T-helper 9 cell (primary cell): Measurements from ENCODE around the gene TLR9.

Experiments
- DNase-seq: peaks from one replicate; pipeline ENCODE4 v3.0.0-alpha.2; 2020

TLR9 gene

DNA sequence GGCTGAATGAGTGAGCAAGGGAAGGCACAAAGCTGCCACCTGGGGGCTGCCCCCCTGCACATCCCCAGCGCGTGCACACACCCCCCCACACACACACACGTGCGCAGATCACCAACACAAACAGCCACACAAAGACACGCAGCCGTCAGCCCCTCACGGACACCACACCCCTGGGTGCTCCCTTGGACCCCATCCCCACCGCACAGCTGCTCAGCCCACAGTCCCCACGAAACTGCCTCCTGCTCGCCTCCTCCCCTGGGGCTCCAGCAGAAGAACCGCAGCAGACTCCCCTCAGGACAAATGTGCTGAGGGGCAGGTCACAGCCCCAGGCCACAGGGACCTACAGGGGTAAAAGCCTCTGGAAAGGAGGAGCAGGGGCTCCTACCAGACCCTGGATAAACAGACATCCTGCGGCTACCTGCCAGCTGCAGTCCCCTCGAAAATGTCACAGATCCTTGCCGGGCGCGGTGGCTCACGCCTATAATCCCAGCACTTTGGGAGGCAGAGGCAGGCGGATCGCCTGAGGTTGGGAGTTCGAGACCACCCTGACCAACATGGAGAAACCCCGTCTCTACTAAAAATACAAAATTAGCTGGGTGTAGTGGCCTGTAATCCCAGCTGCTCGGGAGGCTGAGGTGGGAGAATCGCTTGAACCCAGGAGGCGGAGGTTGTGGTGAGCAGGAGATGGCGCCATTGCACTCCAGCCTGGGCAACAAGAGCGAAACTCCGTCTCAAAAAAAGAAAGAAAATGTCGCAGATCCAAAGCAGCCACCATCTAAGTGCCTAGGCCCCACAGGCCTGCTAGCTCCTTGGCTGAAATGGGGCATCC lies 7.0 kb upstream of the TLR9 start:
- no peak for DNase-seq

DNA sequence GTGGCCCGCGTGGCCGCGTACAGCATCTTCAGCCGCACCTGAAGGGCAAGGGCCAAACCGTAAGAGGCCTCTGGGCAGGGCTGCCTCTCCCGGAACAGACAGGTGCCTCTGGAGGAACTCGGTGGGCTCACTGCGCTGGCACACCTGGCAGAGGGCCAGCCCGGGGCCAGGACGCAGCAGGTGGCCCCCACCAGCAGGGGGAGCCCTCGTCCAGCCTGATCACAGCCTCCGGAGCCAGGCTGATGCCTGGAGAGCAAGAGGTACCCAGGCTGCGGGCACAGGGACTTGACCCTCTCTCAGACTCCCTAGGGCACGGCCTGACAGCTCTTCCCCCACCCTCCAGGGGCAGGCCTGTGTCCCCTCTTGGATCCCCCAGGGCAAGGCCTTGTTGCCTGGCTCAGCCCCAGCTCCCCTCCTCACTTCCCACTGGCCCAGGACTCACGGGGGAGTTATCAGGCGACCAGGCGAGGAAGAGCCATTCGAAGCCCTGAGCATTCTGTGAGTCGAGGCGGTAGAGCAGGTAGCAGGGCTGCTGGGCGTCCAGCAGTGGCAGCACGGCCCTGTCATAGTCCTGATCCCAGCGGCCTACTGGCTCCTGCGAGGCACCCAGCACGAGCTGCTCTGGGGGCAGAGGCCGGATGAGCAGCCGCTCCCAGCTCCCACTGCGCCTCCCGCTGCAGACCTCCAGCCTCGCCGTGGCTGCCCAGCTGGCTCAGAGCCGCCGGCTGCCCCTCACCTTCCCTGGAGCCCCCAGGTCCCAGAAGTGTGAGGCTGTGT lies 6.2 kb upstream of the TLR9 start:
- peak; percentile 97 for DNase-seq

DNA sequence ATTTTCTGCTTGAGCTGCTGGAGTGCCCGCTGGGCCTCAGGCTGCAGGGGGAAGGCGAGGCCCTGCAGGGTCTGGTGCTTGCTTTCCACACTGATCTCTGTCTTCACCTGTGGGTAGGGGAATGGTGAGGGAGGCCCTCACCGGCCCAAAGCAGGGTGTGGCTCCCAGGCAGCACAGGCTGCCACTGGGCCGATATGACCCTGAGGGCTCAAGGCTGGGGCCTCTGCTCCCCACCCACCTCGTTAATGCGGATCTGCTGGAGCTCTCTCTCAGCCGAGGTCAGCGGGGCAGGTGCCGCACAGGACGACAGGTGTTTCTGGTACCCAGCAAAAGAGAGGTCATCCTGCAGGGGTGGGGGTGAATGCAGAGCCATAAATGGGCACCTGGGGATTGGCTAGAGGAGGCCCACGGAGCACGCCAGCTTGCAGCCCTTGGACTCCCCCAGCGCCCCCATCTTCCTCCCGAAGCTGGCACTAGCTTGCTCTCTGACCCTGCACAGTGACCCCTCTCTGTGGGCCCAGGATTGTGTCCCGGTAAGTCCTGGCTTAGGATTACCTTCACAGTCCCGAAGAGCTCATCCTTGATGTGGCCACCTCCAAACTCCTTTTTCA lies 5.5 kb upstream of the TLR9 start:
- no peak for DNase-seq

DNA sequence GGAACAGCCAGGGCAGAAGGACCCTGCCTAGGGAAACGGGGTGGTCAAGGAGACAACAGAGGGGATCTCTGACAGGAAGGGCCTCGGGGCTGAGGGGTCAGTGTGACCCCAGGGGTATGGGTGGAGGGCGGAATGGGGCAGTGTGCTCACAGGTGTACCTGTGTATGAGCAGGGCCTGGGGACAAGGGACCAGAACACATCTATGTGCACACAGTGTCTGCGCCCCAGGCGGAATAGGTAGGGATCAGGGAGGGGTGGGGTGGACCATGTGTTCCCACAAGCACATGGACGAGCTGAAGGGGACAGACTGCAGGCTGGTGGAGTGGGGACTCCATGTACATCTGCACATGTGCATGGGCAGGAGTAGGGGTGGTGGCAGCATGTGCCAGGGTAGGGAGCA lies 5.0 kb upstream of the TLR9 start:
- no peak for DNase-seq

DNA sequence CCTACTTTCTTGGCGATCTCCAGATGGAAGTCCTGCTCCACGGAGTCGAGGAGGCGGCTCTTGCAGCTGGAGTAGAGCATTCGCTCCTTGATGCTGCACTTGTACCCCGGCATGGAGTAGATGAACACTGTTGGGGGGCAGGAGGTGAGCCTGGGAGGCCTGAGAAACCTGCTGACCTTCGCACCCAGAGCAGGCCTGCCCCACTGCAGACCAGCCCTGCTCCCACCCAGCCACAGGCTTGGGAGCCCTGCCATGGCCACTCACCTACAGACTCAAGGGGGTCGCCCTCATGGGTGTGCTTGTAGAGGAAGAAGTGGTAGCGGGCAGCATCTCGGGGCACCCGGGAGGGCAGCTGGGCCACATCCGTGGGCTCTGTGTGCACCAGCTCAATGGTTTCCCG lies 4.2 kb upstream of the TLR9 start:
- DNase-seq = no peak

DNA sequence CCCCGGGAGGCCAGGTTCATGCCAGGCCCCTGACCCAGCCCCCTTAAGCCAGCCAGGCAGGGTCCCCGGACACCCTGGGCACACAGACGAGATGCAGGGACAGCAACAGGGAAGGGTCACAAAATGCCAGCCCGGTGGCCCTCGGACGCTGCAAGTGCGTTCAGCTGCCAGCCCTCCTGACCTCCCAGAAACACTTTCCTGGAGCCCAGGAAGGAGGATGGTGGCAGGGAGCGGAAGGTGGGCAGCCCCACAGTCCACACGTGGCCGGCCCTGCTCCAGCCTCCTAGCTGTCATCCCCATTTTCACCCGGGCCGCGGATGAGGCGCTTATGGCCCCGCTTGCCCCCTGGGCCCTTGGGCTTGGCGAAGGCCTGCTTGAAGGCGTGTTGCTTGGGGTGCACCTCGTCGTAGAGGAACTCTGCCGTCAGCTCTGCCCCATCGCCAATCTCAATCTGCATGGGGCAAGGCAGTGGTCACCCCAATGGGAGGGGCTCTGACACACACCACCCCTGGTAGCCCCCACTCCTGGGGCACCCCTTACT lies 3.4 kb upstream of the TLR9 start:
- DNase-seq = no peak

DNA sequence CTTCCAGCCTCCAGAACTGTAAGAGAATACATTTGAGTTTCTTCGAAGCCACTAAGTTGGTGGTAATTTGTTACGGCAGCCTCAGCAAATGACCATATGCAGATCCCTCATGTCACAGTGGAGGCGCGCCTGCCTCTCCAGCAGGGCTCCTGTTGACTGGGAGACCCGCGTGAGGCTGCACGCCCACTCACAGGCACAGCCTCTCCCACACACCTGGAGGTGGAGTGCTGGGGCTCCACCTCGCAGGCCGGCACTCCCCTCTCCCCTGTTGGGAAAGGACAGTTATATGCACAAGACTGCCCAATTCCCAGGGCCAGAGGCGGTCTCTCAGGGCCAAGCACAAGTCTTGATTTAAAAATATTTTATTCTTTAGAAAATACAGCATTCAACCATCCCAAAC lies 2.8 kb upstream of the TLR9 start:
- DNase-seq = no peak

DNA sequence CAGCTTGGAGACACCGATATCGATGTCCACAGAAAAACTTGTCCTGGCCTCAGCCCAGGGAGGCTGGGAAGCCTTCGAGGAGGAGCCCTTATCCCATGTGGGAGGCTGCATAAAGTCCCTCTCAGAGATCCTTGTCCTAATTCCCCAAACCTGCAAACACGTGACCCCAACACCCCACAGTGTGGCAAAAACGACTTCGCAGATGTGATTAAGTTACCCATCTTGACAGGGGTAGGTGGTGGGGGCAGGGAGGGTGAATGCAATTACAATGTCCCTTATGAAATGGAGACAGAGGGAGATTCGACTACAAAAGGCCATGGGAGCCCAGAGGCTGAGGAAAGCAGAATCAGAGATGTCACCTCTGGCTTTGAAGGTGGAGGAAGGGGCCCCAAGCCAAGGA lies 2.3 kb upstream of the TLR9 start:
- DNase-seq = no peak

DNA sequence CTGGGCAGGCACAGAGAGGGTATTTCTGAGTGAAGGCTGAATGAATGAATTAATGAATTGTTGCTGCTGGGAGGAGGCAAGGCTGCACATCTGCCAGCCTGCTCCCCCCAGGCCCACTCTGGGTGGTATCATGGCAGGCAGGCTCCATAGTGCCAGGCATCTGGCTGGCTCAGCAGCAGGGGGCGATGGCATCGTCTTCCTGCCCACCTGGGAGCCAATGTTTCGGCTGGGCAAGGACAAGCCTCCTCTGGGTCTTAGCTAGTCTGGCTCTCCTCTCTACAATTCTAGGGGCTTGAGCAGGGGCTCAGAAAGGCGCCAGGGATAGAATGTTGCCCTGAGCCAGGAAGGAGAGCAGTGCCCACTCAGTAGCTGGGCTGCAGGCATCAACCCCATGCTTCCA lies 1.7 kb upstream of the TLR9 start:
- no peak for DNase-seq

DNA sequence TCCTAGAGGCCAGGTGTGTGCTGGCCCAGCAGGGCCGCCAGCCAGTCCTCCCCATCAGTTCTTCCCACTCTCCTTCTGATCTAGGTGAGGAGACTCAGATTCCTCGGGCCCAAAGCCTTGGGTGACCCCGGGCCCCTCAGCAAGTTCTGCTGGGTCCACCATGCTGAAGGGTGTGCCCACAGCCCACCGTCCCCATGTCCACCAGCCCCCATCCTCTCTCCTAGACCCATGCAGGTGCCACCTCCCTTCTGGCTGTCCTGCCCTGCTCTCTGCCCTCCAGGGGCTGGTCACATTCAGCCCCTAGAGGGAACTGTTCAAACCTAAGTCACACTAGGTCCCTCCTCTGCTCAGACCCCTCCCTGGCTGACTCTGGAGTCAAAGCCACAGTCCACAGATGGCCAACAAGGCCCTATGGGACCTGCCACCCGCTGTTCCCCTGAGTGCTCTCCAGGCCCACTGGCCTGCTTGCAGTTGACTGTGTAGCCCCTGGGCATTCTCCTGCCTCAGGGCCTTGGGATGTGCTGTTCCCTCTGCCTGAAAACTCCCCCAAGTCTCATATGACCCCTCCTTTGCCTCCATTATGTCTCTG lies 878 bp upstream of the TLR9 start:
- DNase-seq = no peak

DNA sequence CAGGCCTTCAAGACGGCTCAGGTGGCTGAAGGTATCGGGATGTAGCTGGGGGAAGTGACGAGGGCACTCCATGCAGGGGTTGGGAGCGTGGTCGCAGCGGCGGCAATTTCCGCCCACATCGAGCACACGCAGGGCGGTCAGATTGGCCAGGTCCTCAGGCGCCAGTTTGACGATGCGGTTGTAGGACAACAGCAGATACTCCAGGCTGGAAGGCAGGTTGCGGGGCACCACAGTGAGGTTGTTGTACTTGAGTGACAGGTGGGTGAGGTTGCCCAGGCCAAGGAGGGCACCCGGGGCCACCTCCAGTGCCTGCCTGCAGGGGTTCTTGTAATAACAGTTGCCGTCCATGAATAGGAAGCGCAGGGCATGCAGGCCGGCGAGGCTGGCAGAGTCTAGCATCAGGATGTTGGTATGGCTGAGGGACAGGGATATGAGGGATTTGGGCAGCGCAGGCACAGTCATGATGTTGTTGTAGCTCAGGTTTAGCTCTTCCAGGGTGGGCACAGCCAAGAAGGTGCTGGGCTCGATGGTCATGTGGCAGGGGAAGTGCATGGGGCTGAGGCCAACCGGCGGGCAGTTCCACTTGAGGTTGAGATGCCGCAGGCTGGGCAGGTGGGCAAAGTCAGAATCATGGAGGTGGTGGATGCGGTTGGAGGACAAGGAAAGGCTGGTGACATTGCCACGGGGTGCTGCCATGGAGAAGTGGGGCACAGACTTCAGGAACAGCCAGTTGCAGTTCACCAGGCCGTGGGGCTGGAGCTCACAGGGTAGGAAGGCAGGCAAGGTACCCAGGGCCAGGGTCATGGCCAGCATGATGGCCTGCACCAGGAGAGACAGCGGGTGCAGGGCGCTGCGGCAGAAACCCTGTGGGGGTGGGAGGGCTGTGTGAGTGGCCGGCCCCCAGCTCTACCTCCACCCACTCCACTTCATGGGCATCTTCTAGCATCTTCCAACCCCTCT lies 1.7 kb downstream of the TLR9 start:
- no peak for DNase-seq

DNA sequence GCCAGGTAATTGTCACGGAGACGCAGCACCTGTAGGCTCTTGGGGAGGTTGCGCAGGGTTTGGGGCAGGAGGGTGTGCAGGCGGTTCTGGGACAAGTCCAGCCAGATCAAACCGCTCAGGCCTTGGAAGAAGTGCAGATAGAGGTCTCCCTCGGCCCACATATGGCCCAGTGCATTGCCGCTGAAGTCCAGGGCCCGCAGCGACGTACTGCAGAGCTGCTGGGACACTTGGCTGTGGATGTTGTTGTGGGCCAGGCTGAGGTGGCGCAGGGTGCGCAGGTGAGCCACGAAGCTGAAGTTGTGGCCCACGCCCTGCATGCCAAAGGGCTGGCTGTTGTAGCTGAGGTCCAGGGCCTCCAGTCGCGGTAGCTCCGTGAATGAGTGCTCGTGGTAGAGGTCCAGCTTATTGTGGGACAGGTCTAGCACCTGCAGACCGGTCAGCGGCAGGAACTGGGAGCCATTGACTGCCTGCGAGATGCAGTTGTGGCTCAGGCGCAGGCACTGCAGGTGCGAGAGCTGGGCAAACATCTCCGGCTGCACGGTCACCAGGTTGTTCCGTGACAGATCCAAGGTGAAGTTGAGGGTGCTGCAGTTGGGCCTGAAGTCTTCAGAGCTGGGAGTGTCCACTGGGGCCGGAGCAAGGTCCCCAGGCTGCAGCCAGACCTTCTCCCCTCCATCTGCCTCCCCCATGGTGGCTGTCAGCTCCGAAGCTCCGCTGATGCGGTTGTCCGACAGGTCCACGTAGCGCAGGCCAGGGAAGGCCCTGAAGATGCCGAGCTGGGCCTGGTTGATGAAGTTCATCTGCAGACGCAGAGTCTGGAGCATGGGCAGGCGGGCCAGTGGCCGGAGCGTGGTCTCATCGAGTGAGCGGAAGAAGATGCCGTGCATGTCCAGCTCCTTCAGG lies 2.9 kb downstream of the TLR9 start:
- DNase-seq = no peak

DNA sequence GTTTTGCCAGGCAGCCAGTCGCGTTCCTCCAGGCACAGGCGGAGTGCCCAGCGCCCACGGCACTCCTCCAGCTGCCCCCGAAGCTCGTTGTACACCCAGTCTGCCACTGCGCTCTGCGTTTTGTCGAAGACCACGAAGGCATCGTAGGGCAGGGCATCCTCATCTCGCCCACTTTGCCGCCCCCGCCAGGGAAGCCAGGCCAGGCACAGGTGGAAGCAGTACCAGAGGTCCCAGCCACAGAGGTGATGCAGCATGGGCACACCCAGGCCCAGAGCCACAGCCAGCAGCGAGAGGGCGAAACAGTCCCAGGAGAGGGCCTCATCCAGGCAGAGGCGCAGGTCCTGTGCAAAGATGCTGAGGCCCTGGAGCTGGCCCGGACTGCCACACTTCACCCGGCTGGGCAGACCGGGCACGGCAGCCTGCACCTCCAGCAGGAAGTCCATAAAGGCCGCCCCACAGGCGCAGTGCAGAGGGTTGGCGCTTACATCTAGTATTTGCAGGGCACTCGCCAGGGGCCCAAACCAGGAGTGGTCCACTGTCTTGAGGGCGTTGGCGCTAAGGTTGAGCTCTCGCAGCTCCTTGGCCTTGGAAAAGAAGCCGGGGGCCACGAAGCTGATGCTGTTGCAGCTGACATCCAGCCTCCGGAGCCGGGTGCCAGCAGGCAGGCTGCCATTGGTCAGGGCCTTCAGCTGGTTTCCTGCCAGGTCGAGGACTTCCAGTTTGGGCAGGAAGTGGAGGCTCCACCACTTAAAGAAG lies 3.7 kb downstream of the TLR9 start:
- peak; percentile 52 for DNase-seq

DNA sequence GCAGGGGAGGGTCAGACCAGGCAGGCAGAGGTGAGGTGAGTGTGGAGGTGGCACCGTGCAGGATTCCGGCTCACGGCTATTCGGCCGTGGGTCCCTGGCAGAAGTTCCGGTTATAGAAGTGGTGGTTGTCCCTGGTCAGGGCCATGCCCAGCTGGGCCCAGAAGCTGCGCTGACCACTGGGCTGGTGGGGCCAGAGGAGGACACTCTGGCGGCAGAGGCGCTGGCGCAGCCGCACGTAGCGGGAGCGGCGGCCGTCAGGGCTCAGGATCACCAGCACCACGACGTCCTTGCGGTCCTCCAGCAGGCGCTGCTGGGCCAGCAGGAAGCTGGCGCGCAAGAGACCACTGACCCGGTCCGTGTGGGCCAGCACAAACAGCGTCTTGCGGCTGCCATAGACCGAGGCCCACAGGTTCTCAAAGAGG lies 4.3 kb downstream of the TLR9 start:
- no peak for DNase-seq

DNA sequence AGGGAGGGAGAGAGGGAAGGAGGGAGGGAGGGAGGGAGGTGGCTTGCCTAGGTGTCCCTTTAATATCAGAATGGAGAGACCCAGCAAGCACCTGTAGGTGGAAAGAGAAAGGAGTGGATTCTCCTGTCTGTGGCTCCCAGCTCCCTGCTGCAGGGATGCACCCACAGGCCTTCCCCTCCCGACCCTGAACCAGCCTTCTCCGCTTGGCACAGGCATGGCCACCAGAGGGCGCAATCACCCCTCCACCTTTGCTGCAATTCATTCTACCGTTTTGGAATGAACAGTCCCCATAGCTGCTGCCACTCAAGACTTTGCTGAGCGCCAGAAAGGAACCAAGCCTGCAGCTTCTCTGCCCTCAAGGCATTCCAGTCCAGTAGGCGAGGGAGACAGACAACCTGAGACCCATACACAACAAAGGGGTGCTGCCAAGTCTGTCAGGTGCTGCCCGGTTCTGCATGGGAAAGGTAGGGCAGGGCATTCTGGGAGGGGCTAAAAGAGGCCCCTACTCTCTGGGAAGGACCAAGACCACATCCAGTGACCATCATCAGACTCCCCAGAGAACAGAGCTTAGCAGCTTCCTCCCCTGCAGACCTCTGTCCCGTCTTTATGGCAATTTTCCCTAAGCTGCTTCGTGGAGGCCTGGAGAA lies 4.9 kb downstream of the TLR9 start:
- peak; percentile 92 for DNase-seq

DNA sequence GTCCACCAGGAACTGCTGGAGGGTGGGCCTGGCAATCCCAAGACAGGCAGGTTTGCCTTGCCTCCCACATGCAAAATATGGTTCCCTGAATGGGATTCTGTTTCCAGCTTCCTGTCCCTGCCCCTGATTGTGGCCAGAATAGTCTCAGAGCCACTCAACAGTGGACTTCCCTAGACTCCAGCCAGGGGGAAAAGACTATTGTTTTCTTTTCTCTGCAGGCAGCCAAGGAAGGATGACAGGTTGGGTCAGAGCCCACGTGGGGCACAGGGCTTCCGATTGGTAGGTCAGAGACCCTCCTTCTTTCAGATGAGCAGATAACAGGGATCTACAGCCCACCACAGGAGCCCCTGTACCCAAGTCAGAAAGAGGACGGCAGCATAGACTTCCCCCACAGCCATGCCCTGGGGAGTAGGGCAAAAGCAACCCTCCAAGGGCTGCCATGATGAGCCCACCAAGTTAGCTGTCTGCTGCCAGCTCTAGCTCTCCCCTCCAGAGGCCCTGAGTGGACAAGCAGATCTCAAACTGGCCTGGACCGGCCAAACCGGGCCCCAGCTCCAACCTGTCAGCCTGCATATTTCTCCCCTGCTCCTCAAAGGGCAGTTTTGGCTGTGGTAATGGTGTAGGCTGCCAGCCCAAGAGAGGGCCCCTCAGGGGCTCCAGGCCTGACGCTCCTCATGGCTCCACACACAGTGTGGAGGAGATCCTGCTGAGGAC lies 6.4 kb downstream of the TLR9 start:
- DNase-seq = no peak

DNA sequence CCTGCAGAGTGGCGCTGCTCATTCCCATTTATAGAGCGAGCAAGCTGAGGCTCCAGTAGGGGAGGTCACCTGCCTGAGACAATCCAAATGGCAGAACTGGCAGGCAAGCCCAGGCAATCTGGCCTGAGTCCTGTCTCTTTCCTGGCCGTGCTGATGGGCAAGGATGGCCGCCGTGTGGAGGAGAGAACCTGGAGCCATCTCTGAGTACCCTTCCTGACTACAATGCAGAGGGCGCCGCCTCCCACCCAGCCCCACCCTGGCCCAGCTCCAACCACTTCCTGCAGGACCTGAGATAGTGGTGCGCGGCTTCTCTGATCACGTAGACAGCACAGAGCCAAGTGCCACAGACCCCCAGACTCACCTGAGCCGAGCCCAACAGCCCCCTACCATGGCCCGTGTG lies 7.0 kb downstream of the TLR9 start:
- DNase-seq = no peak

DNA sequence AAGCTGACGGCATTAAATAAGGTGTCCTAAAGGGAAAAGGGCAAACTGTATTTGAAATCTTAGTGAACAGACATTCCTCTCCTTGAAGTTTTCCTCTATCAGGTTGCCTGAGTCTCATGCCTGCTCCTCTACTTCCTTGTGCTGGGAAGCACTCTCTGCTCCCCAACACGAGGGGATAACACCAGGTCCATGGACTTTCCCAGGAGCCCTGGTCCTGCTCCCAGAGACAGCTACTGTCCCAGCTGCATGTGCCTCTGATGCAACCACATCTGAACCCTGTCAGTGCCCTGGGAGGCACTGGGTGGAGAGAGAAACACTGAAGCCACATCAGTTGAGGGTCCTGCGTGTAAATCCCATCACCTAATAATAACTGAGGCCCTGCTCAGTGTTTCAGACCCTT lies 7.4 kb downstream of the TLR9 start:
- no peak for DNase-seq

DNA sequence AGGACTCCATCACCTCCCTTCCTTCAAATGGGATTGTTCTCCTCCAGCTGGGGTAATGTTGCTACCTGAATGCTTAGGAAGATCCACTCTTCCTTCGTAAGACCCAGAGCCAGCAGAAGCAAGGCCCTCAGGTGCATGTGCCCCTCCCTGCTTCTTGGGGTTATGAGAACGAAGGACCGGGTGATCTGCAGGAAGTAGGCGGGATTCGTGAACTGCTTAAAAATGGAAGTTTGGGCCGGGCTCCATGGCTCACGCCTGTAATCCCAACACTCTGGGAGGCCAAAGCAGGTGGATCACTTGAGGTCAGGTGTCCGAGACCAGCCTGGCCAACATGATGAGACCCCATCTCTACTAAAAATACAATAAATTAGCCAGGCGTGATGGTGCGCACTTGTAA lies 8.0 kb downstream of the TLR9 start:
- DNase-seq = no peak
